GM12878 (cell line): Measurements from ENCODE around the gene TSFM. TPM values are rescaled to one million over a fixed set of nuclear protein-coding genes. Genes with fewer than 3 reads are reported as not detected.

Experiments used
- ATF7 ChIP-seq: fragments of 450-650 bp; IDR thresholded peaks from 2 replicates; pipeline ENCODE4 v1.6.1; 2016; ENCODE audit warnings: low read depth, mild to moderate bottlenecking
- CREB1 ChIP-seq: IDR thresholded peaks from 2 replicates; pipeline ENCODE4 v1.6.1; 2012; ENCODE audit warnings: low read depth, mild to moderate bottlenecking, inconsistent platforms
- ESRRA ChIP-seq: IDR thresholded peaks from 2 replicates; pipeline ENCODE4 v1.6.1; 2012; ENCODE audit warnings: mild to moderate bottlenecking, low read length, improper control_type of control experiment
- NRF1 ChIP-seq: conservative IDR thresholded peaks from 2 replicates; pipeline ENCODE4 v1.6.1; 2011; ENCODE audit warnings: mild to moderate bottlenecking, low read depth, low read length, improper control_type of control experiment
- RAD21 ChIP-seq: IDR thresholded peaks from 2 replicates; pipeline ENCODE4 v1.6.1; 2011; ENCODE audit warnings: mild to moderate bottlenecking, low read depth, low read length, moderate library complexity; ENCODE audit not compliant: insufficient read depth
- RCOR1 ChIP-seq: conservative IDR thresholded peaks from 2 replicates; pipeline ENCODE4 v1.6.1; 2012; ENCODE audit warnings: low read depth, low read length, improper control_type of control experiment
- RFX5 ChIP-seq: IDR thresholded peaks from 2 replicates; pipeline ENCODE4 v1.6.1; 2011; ENCODE audit warnings: low read depth, low read length, improper control_type of control experiment
- RUNX3 ChIP-seq: IDR thresholded peaks from 2 replicates; pipeline ENCODE4 v1.6.1; 2012; ENCODE audit warnings: low read length, inconsistent platforms
- SMAD5 ChIP-seq: IDR thresholded peaks from 2 replicates; pipeline ENCODE4 v1.6.1; 2016; ENCODE audit warnings: antibody characterized with exemption, low read depth
- TCF7 ChIP-seq: IDR thresholded peaks from 2 replicates; pipeline ENCODE4 v1.6.1; 2014; ENCODE audit warnings: antibody characterized with exemption, borderline replicate concordance
- YY1 ChIP-seq: IDR thresholded peaks from 2 replicates; pipeline ENCODE4 v1.6.1; 2011; ENCODE audit warnings: low read depth, mild to moderate bottlenecking, low read length
- ZNF622 ChIP-seq: fragments of 450-650 bp; IDR thresholded peaks from 2 replicates; pipeline ENCODE4 v1.6.1; 2017; ENCODE audit warnings: mild to moderate bottlenecking, inconsistent platforms
- ZZZ3 ChIP-seq: IDR thresholded peaks from 2 replicates; pipeline ENCODE4 v1.6.1; 2011; ENCODE audit warnings: low read depth; ENCODE audit not compliant: control insufficient read depth, insufficient read length
- polyA plus RNA-seq, 11 experiments: library from polyadenylated mRNA; depleted of rRNA in 4 of 11; unstranded in 6 of 11; stranded (reverse) in 5 of 11; fragments of >200 nt; fragmentation: Nextera tagmentation in 4 of 11; fragmentation: Illumina TruSeq in 1 of 11; extraction: Ambion mirVana in 4 of 11; extraction: Trizol in 1 of 11; gene quantifications; 1 replicate in 1 of 11; 2 replicates in 10 of 11; pipeline versions ENCODE4 v1.2.1 to v1.2.3, GENCODE V29; 2011 to 2016; ENCODE audit warnings: inconsistent platforms in 2 of 11, missing spikeins in 2 of 11, low read depth in 1 of 11
- total RNA-seq, 4 experiments: library from RNA; depleted of rRNA in 3 of 4; stranded (reverse); fragments of >200 nt in 3 of 4; fragmentation: Illumina TruSeq in 1 of 4; extraction: Trizol in 1 of 4; gene quantifications; 2 replicates each; pipeline versions ENCODE4 v1.2.1 to v1.2.3, GENCODE V29; 2013 to 2021
- TF ChIP-seq, protein P1 (sequence below): fragments of 450-650 bp; IDR thresholded peaks from 2 replicates; pipeline ENCODE4 v1.6.1; 2018; ENCODE audit warnings: mild to moderate bottlenecking, low read depth, moderate library complexity; ENCODE audit not compliant: partially characterized antibody
- TF ChIP-seq, protein P2 (sequence below): fragments of 450-650 bp; IDR thresholded peaks from 2 replicates; pipeline ENCODE4 v1.6.1; 2017; ENCODE audit warnings: antibody characterized with exemption, mild to moderate bottlenecking, moderate library complexity
- TF ChIP-seq, protein P3 (sequence below): fragments of 450-650 bp; IDR thresholded peaks from 2 replicates; pipeline ENCODE4 v1.6.1; 2017; ENCODE audit warnings: mild to moderate bottlenecking
- TF ChIP-seq, protein P4 (sequence below): IDR thresholded peaks from 2 replicates; pipeline ENCODE4 v1.6.1; 2012; ENCODE audit warnings: low read depth, low read length, improper control_type of control experiment
- TF ChIP-seq, protein P5 (sequence below): fragments of 450-650 bp; IDR thresholded peaks from 2 replicates; pipeline ENCODE4 v1.6.1; 2016; ENCODE audit warnings: mild to moderate bottlenecking
- TF ChIP-seq, protein P6 (sequence below), 3 experiments: IDR thresholded peaks in 2 of 3; conservative IDR thresholded peaks in 1 of 3; 2 replicates each; pipeline ENCODE4 v1.5.1; 2011; ENCODE audit warnings: low read depth in 3 of 3, low read length in 3 of 3, mild to moderate bottlenecking in 3 of 3, control low read depth in 2 of 3, moderate library complexity in 2 of 3, inconsistent platforms in 1 of 3, mixed read lengths in 1 of 3; ENCODE audit not compliant: control insufficient read depth in 2 of 3, insufficient read depth in 1 of 3; ENCODE audit errors: extremely low read depth in 1 of 3

The TSFM gene
- total and polyA plus RNA-seq, 10 of the 15 experiments (the other 5 are each of a cell fraction or from before 2014, with no cell fraction given): 36.7 to 132 (median 45.6) TPM

DNA sequence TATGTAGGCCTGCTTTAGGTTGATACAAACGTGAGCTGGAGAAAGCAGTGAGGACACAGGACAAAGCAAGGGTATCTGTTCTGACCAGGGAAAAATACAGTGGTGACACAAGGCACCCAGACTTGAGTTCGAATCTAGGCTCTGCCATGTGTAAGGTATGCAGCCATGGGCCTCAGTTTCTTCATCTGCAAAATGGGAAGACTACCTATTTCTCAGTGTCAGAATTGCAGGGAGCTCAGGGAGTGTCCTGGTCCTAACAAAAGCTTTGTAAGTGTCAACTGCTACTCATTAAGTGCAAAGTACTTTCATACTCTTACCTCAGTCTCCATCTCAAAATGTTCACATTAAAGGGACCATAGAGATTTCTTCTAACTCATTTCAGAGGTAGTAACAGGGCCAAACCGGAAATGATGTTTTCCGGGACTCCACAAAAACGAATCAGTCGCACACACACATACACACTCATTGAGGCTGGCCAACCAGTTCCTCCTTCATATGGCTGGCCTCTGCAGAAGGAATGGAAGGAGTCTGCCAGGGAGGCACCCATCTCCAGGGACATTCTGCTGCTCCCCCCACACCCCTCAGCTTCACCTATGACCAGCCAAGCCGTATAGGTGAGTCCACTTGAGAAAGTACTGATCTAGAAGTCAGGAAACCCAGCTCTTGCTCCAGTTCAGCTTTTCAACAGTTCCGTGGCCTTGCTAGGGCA lies 56.2 kb downstream of the TSFM start (continued):
- TF ChIP-seq, protein P1, sequence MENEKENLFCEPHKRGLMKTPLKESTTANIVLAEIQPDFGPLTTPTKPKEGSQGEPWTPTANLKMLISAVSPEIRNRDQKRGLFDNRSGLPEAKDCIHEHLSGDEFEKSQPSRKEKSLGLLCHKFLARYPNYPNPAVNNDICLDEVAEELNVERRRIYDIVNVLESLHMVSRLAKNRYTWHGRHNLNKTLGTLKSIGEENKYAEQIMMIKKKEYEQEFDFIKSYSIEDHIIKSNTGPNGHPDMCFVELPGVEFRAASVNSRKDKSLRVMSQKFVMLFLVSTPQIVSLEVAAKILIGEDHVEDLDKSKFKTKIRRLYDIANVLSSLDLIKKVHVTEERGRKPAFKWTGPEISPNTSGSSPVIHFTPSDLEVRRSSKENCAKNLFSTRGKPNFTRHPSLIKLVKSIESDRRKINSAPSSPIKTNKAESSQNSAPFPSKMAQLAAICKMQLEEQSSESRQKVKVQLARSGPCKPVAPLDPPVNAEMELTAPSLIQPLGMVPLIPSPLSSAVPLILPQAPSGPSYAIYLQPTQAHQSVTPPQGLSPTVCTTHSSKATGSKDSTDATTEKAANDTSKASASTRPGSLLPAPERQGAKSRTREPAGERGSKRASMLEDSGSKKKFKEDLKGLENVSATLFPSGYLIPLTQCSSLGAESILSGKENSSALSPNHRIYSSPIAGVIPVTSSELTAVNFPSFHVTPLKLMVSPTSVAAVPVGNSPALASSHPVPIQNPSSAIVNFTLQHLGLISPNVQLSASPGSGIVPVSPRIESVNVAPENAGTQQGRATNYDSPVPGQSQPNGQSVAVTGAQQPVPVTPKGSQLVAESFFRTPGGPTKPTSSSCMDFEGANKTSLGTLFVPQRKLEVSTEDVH: no peak
- TF ChIP-seq ESRRA (no peak), RCOR1 (no peak), NRF1 (no peak), YY1 (no peak), CREB1 (peak; percentile 64), RUNX3 (0 out of 2 replicates have a peak, but pooled peaks have one; percentile 37), ZZZ3 (no peak), RAD21 (no peak), ZNF622 (no peak), RFX5 (no peak), TCF7 (no peak), SMAD5 (no peak), ATF7 (no peak)
- TF ChIP-seq, protein P2, sequence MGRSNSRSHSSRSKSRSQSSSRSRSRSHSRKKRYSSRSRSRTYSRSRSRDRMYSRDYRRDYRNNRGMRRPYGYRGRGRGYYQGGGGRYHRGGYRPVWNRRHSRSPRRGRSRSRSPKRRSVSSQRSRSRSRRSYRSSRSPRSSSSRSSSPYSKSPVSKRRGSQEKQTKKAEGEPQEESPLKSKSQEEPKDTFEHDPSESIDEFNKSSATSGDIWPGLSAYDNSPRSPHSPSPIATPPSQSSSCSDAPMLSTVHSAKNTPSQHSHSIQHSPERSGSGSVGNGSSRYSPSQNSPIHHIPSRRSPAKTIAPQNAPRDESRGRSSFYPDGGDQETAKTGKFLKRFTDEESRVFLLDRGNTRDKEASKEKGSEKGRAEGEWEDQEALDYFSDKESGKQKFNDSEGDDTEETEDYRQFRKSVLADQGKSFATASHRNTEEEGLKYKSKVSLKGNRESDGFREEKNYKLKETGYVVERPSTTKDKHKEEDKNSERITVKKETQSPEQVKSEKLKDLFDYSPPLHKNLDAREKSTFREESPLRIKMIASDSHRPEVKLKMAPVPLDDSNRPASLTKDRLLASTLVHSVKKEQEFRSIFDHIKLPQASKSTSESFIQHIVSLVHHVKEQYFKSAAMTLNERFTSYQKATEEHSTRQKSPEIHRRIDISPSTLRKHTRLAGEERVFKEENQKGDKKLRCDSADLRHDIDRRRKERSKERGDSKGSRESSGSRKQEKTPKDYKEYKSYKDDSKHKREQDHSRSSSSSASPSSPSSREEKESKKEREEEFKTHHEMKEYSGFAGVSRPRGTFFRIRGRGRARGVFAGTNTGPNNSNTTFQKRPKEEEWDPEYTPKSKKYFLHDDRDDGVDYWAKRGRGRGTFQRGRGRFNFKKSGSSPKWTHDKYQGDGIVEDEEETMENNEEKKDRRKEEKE: no peak
- TF ChIP-seq, protein P3, sequence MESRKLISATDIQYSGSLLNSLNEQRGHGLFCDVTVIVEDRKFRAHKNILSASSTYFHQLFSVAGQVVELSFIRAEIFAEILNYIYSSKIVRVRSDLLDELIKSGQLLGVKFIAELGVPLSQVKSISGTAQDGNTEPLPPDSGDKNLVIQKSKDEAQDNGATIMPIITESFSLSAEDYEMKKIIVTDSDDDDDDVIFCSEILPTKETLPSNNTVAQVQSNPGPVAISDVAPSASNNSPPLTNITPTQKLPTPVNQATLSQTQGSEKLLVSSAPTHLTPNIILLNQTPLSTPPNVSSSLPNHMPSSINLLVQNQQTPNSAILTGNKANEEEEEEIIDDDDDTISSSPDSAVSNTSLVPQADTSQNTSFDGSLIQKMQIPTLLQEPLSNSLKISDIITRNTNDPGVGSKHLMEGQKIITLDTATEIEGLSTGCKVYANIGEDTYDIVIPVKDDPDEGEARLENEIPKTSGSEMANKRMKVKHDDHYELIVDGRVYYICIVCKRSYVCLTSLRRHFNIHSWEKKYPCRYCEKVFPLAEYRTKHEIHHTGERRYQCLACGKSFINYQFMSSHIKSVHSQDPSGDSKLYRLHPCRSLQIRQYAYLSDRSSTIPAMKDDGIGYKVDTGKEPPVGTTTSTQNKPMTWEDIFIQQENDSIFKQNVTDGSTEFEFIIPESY: no peak
- TF ChIP-seq, protein P4, sequence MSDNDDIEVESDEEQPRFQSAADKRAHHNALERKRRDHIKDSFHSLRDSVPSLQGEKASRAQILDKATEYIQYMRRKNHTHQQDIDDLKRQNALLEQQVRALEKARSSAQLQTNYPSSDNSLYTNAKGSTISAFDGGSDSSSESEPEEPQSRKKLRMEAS: no peak
- TF ChIP-seq, protein P5, sequence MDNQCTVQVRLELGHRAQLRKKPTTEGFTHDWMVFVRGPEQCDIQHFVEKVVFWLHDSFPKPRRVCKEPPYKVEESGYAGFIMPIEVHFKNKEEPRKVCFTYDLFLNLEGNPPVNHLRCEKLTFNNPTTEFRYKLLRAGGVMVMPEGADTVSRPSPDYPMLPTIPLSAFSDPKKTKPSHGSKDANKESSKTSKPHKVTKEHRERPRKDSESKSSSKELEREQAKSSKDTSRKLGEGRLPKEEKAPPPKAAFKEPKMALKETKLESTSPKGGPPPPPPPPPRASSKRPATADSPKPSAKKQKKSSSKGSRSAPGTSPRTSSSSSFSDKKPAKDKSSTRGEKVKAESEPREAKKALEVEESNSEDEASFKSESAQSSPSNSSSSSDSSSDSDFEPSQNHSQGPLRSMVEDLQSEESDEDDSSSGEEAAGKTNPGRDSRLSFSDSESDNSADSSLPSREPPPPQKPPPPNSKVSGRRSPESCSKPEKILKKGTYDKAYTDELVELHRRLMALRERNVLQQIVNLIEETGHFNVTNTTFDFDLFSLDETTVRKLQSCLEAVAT: no peak
- TF ChIP-seq, protein P6, sequence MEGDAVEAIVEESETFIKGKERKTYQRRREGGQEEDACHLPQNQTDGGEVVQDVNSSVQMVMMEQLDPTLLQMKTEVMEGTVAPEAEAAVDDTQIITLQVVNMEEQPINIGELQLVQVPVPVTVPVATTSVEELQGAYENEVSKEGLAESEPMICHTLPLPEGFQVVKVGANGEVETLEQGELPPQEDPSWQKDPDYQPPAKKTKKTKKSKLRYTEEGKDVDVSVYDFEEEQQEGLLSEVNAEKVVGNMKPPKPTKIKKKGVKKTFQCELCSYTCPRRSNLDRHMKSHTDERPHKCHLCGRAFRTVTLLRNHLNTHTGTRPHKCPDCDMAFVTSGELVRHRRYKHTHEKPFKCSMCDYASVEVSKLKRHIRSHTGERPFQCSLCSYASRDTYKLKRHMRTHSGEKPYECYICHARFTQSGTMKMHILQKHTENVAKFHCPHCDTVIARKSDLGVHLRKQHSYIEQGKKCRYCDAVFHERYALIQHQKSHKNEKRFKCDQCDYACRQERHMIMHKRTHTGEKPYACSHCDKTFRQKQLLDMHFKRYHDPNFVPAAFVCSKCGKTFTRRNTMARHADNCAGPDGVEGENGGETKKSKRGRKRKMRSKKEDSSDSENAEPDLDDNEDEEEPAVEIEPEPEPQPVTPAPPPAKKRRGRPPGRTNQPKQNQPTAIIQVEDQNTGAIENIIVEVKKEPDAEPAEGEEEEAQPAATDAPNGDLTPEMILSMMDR (IDR thresholded peaks at IDR 0.05 in 2 of 3, conservative IDR thresholded peaks at IDR 0.05 in 1 of 3; ENCODE audit: control insufficient read depth in 2 of 3, extremely low read depth in 1 of 3, insufficient read depth in 1 of 3, low read depth in 3 of 3, low read length in 3 of 3): no peak
